22Rv1 (cell line): ENCODE data around the gene CACNA1F.

ENCODE experiments used
- CTCF ChIP-seq: fragments of 450-650 bp; IDR thresholded peaks from 2 replicates; pipeline ENCODE4 v1.5.1; 2017; ENCODE audit warnings: mild to moderate bottlenecking
- ZFX ChIP-seq: fragments of 450-650 bp; IDR thresholded peaks from 2 replicates; pipeline ENCODE4 v1.6.1; 2017; ENCODE audit warnings: antibody characterized with exemption, borderline replicate concordance

- TF ChIP-seq CTCF (no peak), ZFX (no peak)
These were observed 44.3 kb upstream of the CACNA1F start for GRCh38 chrX:49277535-49277830.
